ENCODE measurements around the gene ADAMTSL5. TPM values are rescaled to one million over a fixed set of nuclear protein-coding genes. Genes with fewer than 3 reads are reported as not detected.

Gene ADAMTSL5
- total and polyA plus RNA-seq, 2 of the 13 experiments (the other 11 are each of a cell fraction or from before 2014, with no cell fraction given): 0.60 to 2.7 TPM

- CTCF ChIA-PET (ENCODE audit: low intra/inter-chr PET ratio, low total read pairs): no interaction called here
- ATAC-seq (peak; percentile 52), DNase-seq (ENCODE audit: low spot score) (peak; percentile 76), FAIRE-seq (peak; percentile 23)
- H3K4me3 ChIP-seq (replicated peaks in 1 of 3; ENCODE audit: insufficient read depth in 1 of 3, low read depth in 2 of 3, low read length in 3 of 3): peak overlapping the region in 2 of 3 experiments; percentile 25 to 51; a peak in 2 of 6 replicates
- peaks cover 48% of the 10 kb centered on the region for H3K4me1 ChIP-seq (ENCODE audit: insufficient read depth, low read length)
- intact Hi-C loops (cut with micrococcal nuclease; ENCODE audit: unreplicated experiment) (no loop called here), in situ Hi-C loops (cut with HindIII; ENCODE audit: extremely low pct_ligation_motif_present, low pct_unique_long_range_greater_than_20kb) (loop anchor here (5.0 kb wide), 1 partner anchor 57 kb away; the partner anchor contains the start of gene ADAMTSL5)
- H3K9ac ChIP-seq (ENCODE audit: insufficient read depth, low read depth, low read length): no peak overlapping the region
- no peak overlapping the region for H2AFZ ChIP-seq (ENCODE audit: low read length)
- no TSS peak for BruUV-seq (replicated peaks)
- H3K27me3 ChIP-seq (ENCODE audit: control insufficient read depth in 1 of 2, insufficient read depth in 2 of 2, low read length in 2 of 2): peaks cover 10 to 58% of the 10 kb centered on the region in 2 experiments
- peaks cover 10% of the 10 kb centered on the region; the same call in 1 of the 2 replicates for H4K20me1 ChIP-seq (ENCODE audit: insufficient read depth, low read length)
- no peaks in the 10 kb centered on the region for H3K79me2 ChIP-seq (ENCODE audit: insufficient read depth, low read length)
- no peak overlapping the region for H3K27ac ChIP-seq (ENCODE audit: extremely low read length, insufficient read depth, low read length)
- H3K36me3 ChIP-seq (replicated peaks in 1 of 2; ENCODE audit: control insufficient read depth in 1 of 2, insufficient read depth in 2 of 2, low read length in 2 of 2): no peaks in the 10 kb centered on the region
- POLR2A ChIA-PET: interaction anchor here (0.5 to 4.0 kb wide), 10 partner anchors 11 to 383 kb away, joined by 3 to 34 read pairs (median 6); partner anchors contain the start of genes CIRBP and REEP6
- H3K4me2 ChIP-seq (ENCODE audit: low read depth, low read length): peak overlapping the region; percentile 51
- no peaks in the 10 kb centered on the region for H3K9me3 ChIP-seq (ENCODE audit: low read length)
- 3% methylated on average over 28 of the region's 42 CpGs for WGBS (ENCODE audit: low lambda C conversion rate)
- TF ChIP-seq SIN3B (IDR thresholded peaks at IDR 0.05; ENCODE audit: low read length): no peak
- no peak for TF ChIP-seq ZNF282 (IDR thresholded peaks at IDR 0.05; ENCODE audit: partially characterized antibody)
- TF ChIP-seq ZNF251 (CRISPR knock-in tag; IDR thresholded peaks at IDR 0.05): no peak
- TF ChIP-seq ZNF441 (CRISPR knock-in tag; IDR thresholded peaks at IDR 0.05; ENCODE audit: borderline replicate concordance): no peak
- TF ChIP-seq AGO2 (optimal IDR thresholded peaks at IDR 0.05; ENCODE audit: low read depth, low read length): peak; percentile 17
- no peak for TF ChIP-seq E2F2 (CRISPR knock-in tag; IDR thresholded peaks at IDR 0.05; ENCODE audit: borderline replicate concordance)
- TF ChIP-seq, protein P1, sequence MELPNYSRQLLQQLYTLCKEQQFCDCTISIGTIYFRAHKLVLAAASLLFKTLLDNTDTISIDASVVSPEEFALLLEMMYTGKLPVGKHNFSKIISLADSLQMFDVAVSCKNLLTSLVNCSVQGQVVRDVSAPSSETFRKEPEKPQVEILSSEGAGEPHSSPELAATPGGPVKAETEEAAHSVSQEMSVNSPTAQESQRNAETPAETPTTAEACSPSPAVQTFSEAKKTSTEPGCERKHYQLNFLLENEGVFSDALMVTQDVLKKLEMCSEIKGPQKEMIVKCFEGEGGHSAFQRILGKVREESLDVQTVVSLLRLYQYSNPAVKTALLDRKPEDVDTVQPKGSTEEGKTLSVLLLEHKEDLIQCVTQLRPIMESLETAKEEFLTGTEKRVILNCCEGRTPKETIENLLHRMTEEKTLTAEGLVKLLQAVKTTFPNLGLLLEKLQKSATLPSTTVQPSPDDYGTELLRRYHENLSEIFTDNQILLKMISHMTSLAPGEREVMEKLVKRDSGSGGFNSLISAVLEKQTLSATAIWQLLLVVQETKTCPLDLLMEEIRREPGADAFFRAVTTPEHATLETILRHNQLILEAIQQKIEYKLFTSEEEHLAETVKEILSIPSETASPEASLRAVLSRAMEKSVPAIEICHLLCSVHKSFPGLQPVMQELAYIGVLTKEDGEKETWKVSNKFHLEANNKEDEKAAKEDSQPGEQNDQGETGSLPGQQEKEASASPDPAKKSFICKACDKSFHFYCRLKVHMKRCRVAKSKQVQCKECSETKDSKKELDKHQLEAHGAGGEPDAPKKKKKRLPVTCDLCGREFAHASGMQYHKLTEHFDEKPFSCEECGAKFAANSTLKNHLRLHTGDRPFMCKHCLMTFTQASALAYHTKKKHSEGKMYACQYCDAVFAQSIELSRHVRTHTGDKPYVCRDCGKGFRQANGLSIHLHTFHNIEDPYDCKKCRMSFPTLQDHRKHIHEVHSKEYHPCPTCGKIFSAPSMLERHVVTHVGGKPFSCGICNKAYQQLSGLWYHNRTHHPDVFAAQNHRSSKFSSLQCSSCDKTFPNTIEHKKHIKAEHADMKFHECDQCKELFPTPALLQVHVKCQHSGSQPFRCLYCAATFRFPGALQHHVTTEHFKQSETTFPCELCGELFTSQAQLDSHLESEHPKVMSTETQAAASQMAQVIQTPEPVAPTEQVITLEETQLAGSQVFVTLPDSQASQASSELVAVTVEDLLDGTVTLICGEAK (IDR thresholded peaks at IDR 0.05): no peak
- TF ChIP-seq, protein P1 (CRISPR knock-in tag; IDR thresholded peaks at IDR 0.05): no peak; the same call in 1 of the 2 replicates
- no peak for TF ChIP-seq ZNF230 (CRISPR knock-in tag; IDR thresholded peaks at IDR 0.05)
- no peak for TF ChIP-seq ZNF878 (CRISPR knock-in tag; IDR thresholded peaks at IDR 0.05)
- no peak for TF ChIP-seq HOXA3 (CRISPR knock-in tag; IDR thresholded peaks at IDR 0.05)
- TF ChIP-seq ASH2L (IDR thresholded peaks at IDR 0.05; ENCODE audit: insufficient read length, low read depth, low read length): peak; percentile 5
Measured at GRCh38 chr19:1455336-1456120, 57.3 kb downstream of the ADAMTSL5 start.

Measured in HepG2 (cell line).